Astrocyte (in vitro differentiated cells and primary cell): ENCODE measurements around the gene COBL. TPM values are rescaled to one million over a fixed set of nuclear protein-coding genes. Genes with fewer than 3 reads are reported as not detected.

Source experiments
- DNase-seq: peaks from one replicate; pipeline ENCODE4 v3.0.0-alpha.2; 2010; ENCODE audit warnings: low read depth
- FAIRE-seq: peaks from 2 replicates; lab custom pipeline; 2011; peaks lifted over from hg19 to GRCh38; lab: Jason Lieb, UNC
- H2AFZ ChIP-seq: 2 replicates; pipeline ENCODE4 v1.6.0; 2012; ENCODE audit warnings: low read depth, low read length, inconsistent platforms
- H3K27ac ChIP-seq: 2 replicates; pipeline ENCODE4 v1.5.1; 2011; ENCODE audit warnings: low read depth, low read length, inconsistent platforms
- H3K27me3 ChIP-seq: 2 replicates; pipeline ENCODE4 v1.6.0; 2011; ENCODE audit warnings: low read length, inconsistent platforms; ENCODE audit not compliant: insufficient read depth
- H3K36me3 ChIP-seq: 2 replicates; pipeline ENCODE4 v1.5.1; 2011; ENCODE audit warnings: low read length, inconsistent platforms; ENCODE audit not compliant: insufficient read depth
- H3K4me1 ChIP-seq: 2 replicates; pipeline ENCODE4 v1.5.1; 2011; ENCODE audit warnings: low read length, inconsistent platforms; ENCODE audit not compliant: insufficient read depth
- H3K4me2 ChIP-seq: 2 replicates; pipeline ENCODE4 v1.6.0; 2012; ENCODE audit warnings: low read length, inconsistent platforms
- H3K4me3 ChIP-seq: 2 replicates; pipeline ENCODE4 v1.5.1; 2011; ENCODE audit warnings: low read depth, mild to moderate bottlenecking, low read length, inconsistent platforms; ENCODE audit not compliant: insufficient read depth
- H3K79me2 ChIP-seq: 2 replicates; pipeline ENCODE4 v1.6.0; 2012; ENCODE audit warnings: mild to moderate bottlenecking, low read length, inconsistent platforms; ENCODE audit not compliant: insufficient read depth
- H3K9ac ChIP-seq: 2 replicates; pipeline ENCODE4 v1.6.0; 2012; ENCODE audit warnings: mild to moderate bottlenecking, low read length, inconsistent platforms
- H3K9me3 ChIP-seq: 2 replicates; pipeline ENCODE4 v1.5.1; 2012; ENCODE audit warnings: low read depth, mild to moderate bottlenecking, low read length, inconsistent platforms; ENCODE audit not compliant: insufficient read depth
- H4K20me1 ChIP-seq: 2 replicates; pipeline ENCODE4 v1.6.0; 2012; ENCODE audit warnings: low read length, inconsistent platforms; ENCODE audit not compliant: insufficient read depth
- H3K27ac Mint-ChIP-seq: one replicate; pipeline ENCODE4 v1.8.0; 2021; ENCODE audit warnings: mild to moderate bottlenecking, mixed read lengths; ENCODE audit not compliant: unreplicated experiment
- H3K27me3 Mint-ChIP-seq: one replicate; pipeline ENCODE4 v1.8.0; 2021; ENCODE audit warnings: low read depth, mixed read lengths; ENCODE audit not compliant: unreplicated experiment
- H3K36me3 Mint-ChIP-seq: one replicate; pipeline ENCODE4 v1.8.0; 2021; ENCODE audit warnings: low read depth, mixed read lengths; ENCODE audit not compliant: unreplicated experiment
- H3K4me1 Mint-ChIP-seq: one replicate; pipeline ENCODE4 v1.8.0; 2021; ENCODE audit warnings: low read depth, mixed read lengths; ENCODE audit not compliant: unreplicated experiment
- H3K4me3 Mint-ChIP-seq: one replicate; pipeline ENCODE4 v1.8.0; 2021; ENCODE audit warnings: mild to moderate bottlenecking, moderate library complexity, mixed read lengths; ENCODE audit not compliant: unreplicated experiment
- H3K9me3 Mint-ChIP-seq: one replicate; pipeline ENCODE4 v1.8.0; 2021; ENCODE audit warnings: mild to moderate bottlenecking, mixed read lengths; ENCODE audit not compliant: unreplicated experiment
- CTCF ChIP-seq: IDR thresholded peaks from 2 replicates; pipeline ENCODE4 v1.5.1; 2011; ENCODE audit warnings: low read depth, mild to moderate bottlenecking, inconsistent platforms, low read length, moderate library complexity; ENCODE audit not compliant: insufficient read depth
- EZH2 ChIP-seq: IDR thresholded peaks from 2 replicates; pipeline ENCODE4 v1.6.1; 2012; ENCODE audit warnings: mild to moderate bottlenecking, low read length, inconsistent platforms; ENCODE audit not compliant: insufficient read depth
- total RNA-seq: library from RNA; stranded (reverse); gene quantifications from 2 replicates; pipeline ENCODE4 v1.2.1, GENCODE V29; 2021

COBL gene
- total RNA-seq, 1 donor from 2014 or later = 6.4 TPM

DNA sequence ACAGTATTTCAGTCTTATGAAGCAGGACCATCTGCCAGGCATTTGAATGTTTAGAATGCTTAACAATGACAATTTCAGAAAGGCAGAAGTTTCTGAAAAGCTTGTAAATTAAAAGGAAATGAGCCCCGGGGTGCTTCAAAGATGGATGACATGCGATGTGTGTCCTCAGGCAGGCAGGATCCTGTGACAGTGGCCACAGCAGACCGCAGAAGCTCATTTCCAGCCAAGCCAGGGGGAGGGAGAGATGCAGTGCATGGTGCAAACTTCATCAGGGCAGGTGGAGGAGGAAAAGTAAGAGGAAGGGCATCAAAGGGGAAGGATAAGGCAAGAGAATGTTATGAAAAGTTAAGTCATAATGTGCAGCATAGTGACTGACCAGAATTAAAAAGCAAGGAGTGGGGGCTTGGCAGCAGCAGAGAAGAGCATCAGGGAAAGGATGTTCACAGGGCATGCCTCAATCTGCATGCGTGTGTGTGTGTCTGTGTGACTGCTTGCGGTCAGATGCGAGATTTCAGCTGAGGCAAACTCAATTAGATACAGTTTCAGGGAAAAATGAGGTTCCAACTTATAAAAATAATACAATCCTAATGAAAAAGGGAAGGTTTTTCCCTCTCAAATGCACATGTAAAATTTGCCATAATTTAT, 173.7 kb downstream of the COBL start:
- Histone ChIP-seq H3K27ac (no peak overlapping the region), H3K79me2 (no peaks in the 10 kb centered on the region), H3K9me3 (peaks cover 8% of the 10 kb centered on the region), H2AFZ (no peak overlapping the region), H3K4me2 (no peak overlapping the region), H3K4me1 (peaks cover 7% of the 10 kb centered on the region), H3K4me3 (no peak overlapping the region), H3K9ac (no peak overlapping the region), H4K20me1 (no peaks in the 10 kb centered on the region), H3K36me3 (no peaks in the 10 kb centered on the region), H3K27me3 (peaks cover 7% of the 10 kb centered on the region)
- FAIRE-seq (no peak), DNase-seq (no peak)
- Mint-ChIP-seq H3K9me3 (peaks cover 18% of the 10 kb centered on the region), H3K36me3 (no peaks in the 10 kb centered on the region), H3K4me1 (peaks cover 32% of the 10 kb centered on the region), H3K27ac (no peak overlapping the region), H3K4me3 (no peak overlapping the region), H3K27me3 (no peaks in the 10 kb centered on the region)
- TF ChIP-seq CTCF (no peak), EZH2 (no peak)

- Mint-ChIP-seq H3K27me3 (no peaks in the 10 kb centered on the region), H3K27ac (peak overlapping the region; percentile 13), H3K4me1 (peaks cover 32% of the 10 kb centered on the region), H3K4me3 (no peak overlapping the region), H3K9me3 (peaks cover 8% of the 10 kb centered on the region), H3K36me3 (no peaks in the 10 kb centered on the region)
- Histone ChIP-seq H3K9me3 (peaks cover under 1% of the 10 kb centered on the region), H3K79me2 (no peaks in the 10 kb centered on the region), H2AFZ (no peak overlapping the region), H3K4me1 (peaks cover 7% of the 10 kb centered on the region), H3K9ac (no peak overlapping the region), H3K36me3 (no peaks in the 10 kb centered on the region), H3K27ac (no peak overlapping the region), H3K4me3 (no peak overlapping the region), H4K20me1 (no peaks in the 10 kb centered on the region), H3K27me3 (peaks cover 7% of the 10 kb centered on the region), H3K4me2 (no peak overlapping the region)
- TF ChIP-seq EZH2 = no peak
- TF ChIP-seq CTCF = peak; percentile 79
- DNase-seq = no peak
- FAIRE-seq = no peak
Measured at GRCh38 chr7:51141451-51142003, 175.1 kb downstream of the COBL start.
